MM.1S (cell line): ENCODE data around the gene NFIX.

Source experiments
- EZH2 ChIP-seq: fragments of 300-600 bp; sonication (generic); optimal IDR thresholded peaks from 2 replicates; pipeline ENCODE3; 2017; ENCODE audit warnings: low read depth, mild to moderate bottlenecking, antibody characterized with exemption, low read length, mixed read lengths
- EZH2phosphoT487 ChIP-seq: fragments of 300-600 bp; sonication (generic); IDR thresholded peaks from 2 replicates; pipeline ENCODE4 v1.6.1; 2018; ENCODE audit warnings: antibody characterized with exemption, low read length
- TF ChIP-seq, protein P1 (sequence below): fragments of 300-600 bp; sonication (generic); IDR thresholded peaks from 2 replicates; pipeline ENCODE4 v1.5.1; 2016; ENCODE audit warnings: antibody characterized with exemption, low read length, mixed read lengths

DNA sequence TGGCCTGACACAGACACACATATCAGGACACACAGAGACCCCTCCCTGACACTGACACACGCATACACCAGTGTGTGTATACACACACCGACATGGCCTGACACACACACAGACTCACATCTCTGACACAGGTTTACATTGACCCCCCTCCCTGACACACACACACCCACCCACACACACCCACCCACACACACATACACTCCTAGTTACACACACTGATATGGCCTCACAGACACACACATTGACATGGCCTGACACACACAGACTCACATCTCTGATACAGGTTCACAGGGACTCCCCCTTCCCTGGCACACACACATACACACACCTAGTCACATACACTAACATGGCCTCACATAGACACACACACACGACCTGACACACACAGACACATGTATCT is 4.4 kb upstream of the NFIX start:
- TF ChIP-seq, protein P1, sequence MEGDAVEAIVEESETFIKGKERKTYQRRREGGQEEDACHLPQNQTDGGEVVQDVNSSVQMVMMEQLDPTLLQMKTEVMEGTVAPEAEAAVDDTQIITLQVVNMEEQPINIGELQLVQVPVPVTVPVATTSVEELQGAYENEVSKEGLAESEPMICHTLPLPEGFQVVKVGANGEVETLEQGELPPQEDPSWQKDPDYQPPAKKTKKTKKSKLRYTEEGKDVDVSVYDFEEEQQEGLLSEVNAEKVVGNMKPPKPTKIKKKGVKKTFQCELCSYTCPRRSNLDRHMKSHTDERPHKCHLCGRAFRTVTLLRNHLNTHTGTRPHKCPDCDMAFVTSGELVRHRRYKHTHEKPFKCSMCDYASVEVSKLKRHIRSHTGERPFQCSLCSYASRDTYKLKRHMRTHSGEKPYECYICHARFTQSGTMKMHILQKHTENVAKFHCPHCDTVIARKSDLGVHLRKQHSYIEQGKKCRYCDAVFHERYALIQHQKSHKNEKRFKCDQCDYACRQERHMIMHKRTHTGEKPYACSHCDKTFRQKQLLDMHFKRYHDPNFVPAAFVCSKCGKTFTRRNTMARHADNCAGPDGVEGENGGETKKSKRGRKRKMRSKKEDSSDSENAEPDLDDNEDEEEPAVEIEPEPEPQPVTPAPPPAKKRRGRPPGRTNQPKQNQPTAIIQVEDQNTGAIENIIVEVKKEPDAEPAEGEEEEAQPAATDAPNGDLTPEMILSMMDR: no peak
- TF ChIP-seq EZH2phosphoT487: no peak
- no peak for TF ChIP-seq EZH2
